K562 (cell line): ENCODE results near the gene NR3C1. TPM values are rescaled to one million over a fixed set of nuclear protein-coding genes. Genes with fewer than 3 reads are reported as not detected.

Source experiments
- BRF2 ChIP-seq: IDR thresholded peaks from 3 replicates; pipeline ENCODE4 v1.6.1; 2011; ENCODE audit warnings: borderline replicate concordance, mild to moderate bottlenecking; ENCODE audit not compliant: insufficient read length, insufficient read depth
- CCNT2 ChIP-seq: IDR thresholded peaks from 2 replicates; pipeline ENCODE4 v1.6.1; 2011; ENCODE audit warnings: borderline replicate concordance, low read depth, mild to moderate bottlenecking, moderate library complexity, mixed read lengths, low read length; ENCODE audit not compliant: insufficient read length; ENCODE audit errors: extremely low read depth
- CGGBP1 ChIP-seq: fragments of 250-450 bp; sonication (Bioruptor Pico); IDR thresholded peaks from 2 replicates; pipeline ENCODE4 v1.9.0; 2021; ENCODE audit warnings: mild to moderate bottlenecking
- CUX1 ChIP-seq: fragments of 200-800 bp; sonication (Bioruptor generic); IDR thresholded peaks from 2 replicates; pipeline ENCODE4 v1.6.1; 2016; ENCODE audit warnings: missing genetic modification characterization, missing compliant biosample characterization
- ID3 ChIP-seq, 2 experiments: fragments of 250-450 bp in 1 of 2; fragments of 450-650 bp in 1 of 2; sonication (Bioruptor Pico) in 1 of 2; IDR thresholded peaks; 2 replicates each; pipeline versions ENCODE4 v1.6.1 to v1.8.0; 2016 to 2021; ENCODE audit warnings: mild to moderate bottlenecking in 2 of 2, moderate library complexity in 2 of 2, missing compliant biosample characterization in 1 of 2, missing genetic modification characterization in 1 of 2
- NR0B1 ChIP-seq: fragments of 450-650 bp; IDR thresholded peaks from one replicate; pipeline ENCODE4 v1.6.1; 2018; ENCODE audit warnings: mild to moderate bottlenecking, moderate library complexity; ENCODE audit not compliant: partially characterized antibody
- POU5F1 ChIP-seq: fragments of 150-350 bp; IDR thresholded peaks from 2 replicates; pipeline ENCODE4 v1.6.1; 2014; ENCODE audit warnings: borderline replicate concordance, low read length, low read depth, mild to moderate bottlenecking; ENCODE audit not compliant: partially characterized antibody
- SREBF1 ChIP-seq: fragments of 150-350 bp; IDR thresholded peaks from 2 replicates; pipeline ENCODE4 v1.6.1; 2014; ENCODE audit warnings: antibody characterized with exemption, low read depth, low read length, borderline replicate concordance
- TBP ChIP-seq: optimal IDR thresholded peaks from 2 replicates; pipeline ENCODE3; 2011; ENCODE audit warnings: low read depth, low read length, improper control_type of control experiment
- ZNF324 ChIP-seq: fragments of 250-450 bp; sonication (Bioruptor Pico); IDR thresholded peaks from 2 replicates; pipeline ENCODE4 v1.4.0; 2020; ENCODE audit warnings: mild to moderate bottlenecking
- ZNF592 ChIP-seq: fragments of 450-650 bp; IDR thresholded peaks from 2 replicates; pipeline ENCODE4 v1.6.1; 2017; ENCODE audit warnings: antibody characterized with exemption, mild to moderate bottlenecking
- polyA plus RNA-seq, 8 experiments: library from polyadenylated mRNA; depleted of rRNA in 4 of 8; stranded (reverse) in 5 of 8; unstranded in 3 of 8; fragments of >200 nt; fragmentation: Nextera tagmentation in 2 of 8; fragmentation: Illumina TruSeq in 1 of 8; extraction: Ambion mirVana in 2 of 8; extraction: Trizol in 1 of 8; gene quantifications; 2 replicates each; pipeline versions ENCODE4 v1.2.1 to v1.2.3, GENCODE V29; 2011 to 2014; ENCODE audit warnings: inconsistent platforms in 1 of 8, missing spikeins in 1 of 8
- total RNA-seq, 7 experiments: library from RNA; depleted of rRNA in 6 of 7; stranded (reverse); fragments of >200 nt in 6 of 7; fragmentation: Illumina TruSeq in 2 of 7; extraction: Trizol in 2 of 7; gene quantifications; 2 replicates each; pipeline versions ENCODE4 v1.2.1 to v1.2.3, GENCODE V29; 2011 to 2021; ENCODE audit warnings: low replicate concordance in 1 of 7

NR3C1 gene
- total and polyA plus RNA-seq, 9 of the 15 experiments (the other 6 are each of a cell fraction or from before 2014, with no cell fraction given): 8.2 to 36.0 (median 15.0) TPM

- TF ChIP-seq CUX1 (CRISPR knock-in tag) (no peak), BRF2 (no peak), CGGBP1 (CRISPR knock-in tag) (no peak; the same call in 1 of the 2 replicates), ZNF324 (CRISPR knock-in tag) (no peak), CCNT2 (peak; percentile 46), TBP (no peak), ID3 (CRISPR knock-in tag; IDR thresholded peaks at IDR 0.05) (no peak), ID3 (tag; IDR thresholded peaks at IDR 0.05) (peak; percentile 52; the same call in 1 of the 2 replicates), ZNF592 (no peak), SREBF1 (no peak), POU5F1 (no peak), NR0B1 (no peak)
Observed at GRCh38 chr5:143403593-143404415, at the start of gene NR3C1 (continued).
